Midbrain (tissue), 1 donor: ENCODE measurements around the gene HDGFL3.
"Not testable (repeated sequence)": the region's sequence is repeated elsewhere in the genome, so short reads cannot be mapped to it uniquely, and the experiment has no call there.

Experiments used
- DNase-seq: peaks from one replicate; lab custom pipeline; 2025; lab: John Stamatoyannopoulos, UW

The HDGFL3 gene

GRCh38 chr15:83194528-83194927, 13.1 kb downstream of the HDGFL3 start:
- no peak for DNase-seq

- no peak for DNase-seq
Observed at GRCh38 chr15:83193721-83194120, 13.9 kb downstream of the HDGFL3 start.

- DNase-seq = no peak
Observed at GRCh38 chr15:83192742-83193141, 14.9 kb downstream of the HDGFL3 start.

GRCh38 chr15:83190450-83190849, 17.2 kb downstream of the HDGFL3 start:
- no peak for DNase-seq

- no peak for DNase-seq
Observed at GRCh38 chr15:83185561-83185960, 22.1 kb downstream of the HDGFL3 start.

- DNase-seq = no peak
Observed at GRCh38 chr15:83178869-83179325, 28.7 kb downstream of the HDGFL3 start.

- no peak for DNase-seq
Observed at GRCh38 chr15:83178390-83178789, 29.2 kb downstream of the HDGFL3 start.

- no peak for DNase-seq
Observed at GRCh38 chr15:83174891-83175290, 32.7 kb downstream of the HDGFL3 start.

- no peak for DNase-seq
Observed at GRCh38 chr15:83170474-83171165, 37.0 kb downstream of the HDGFL3 start.

GRCh38 chr15:83169576-83169975, 38.0 kb downstream of the HDGFL3 start:
- not testable (repeated sequence) for DNase-seq

GRCh38 chr15:83166830-83167229, 40.8 kb downstream of the HDGFL3 start:
- no peak for DNase-seq

- no peak for DNase-seq
Observed at GRCh38 chr15:83166218-83166617, 41.4 kb downstream of the HDGFL3 start.

GRCh38 chr15:83164771-83165404, 42.7 kb downstream of the HDGFL3 start:
- DNase-seq = no peak

GRCh38 chr15:83164111-83164770, 43.4 kb downstream of the HDGFL3 start:
- DNase-seq = no peak

GRCh38 chr15:83163032-83163431, 44.6 kb downstream of the HDGFL3 start:
- no peak for DNase-seq

GRCh38 chr15:83160741-83161140, 46.9 kb downstream of the HDGFL3 start:
- DNase-seq = no peak

GRCh38 chr15:83158393-83158792, 49.2 kb downstream of the HDGFL3 start:
- no peak for DNase-seq

GRCh38 chr15:83155942-83156341, 51.7 kb downstream of the HDGFL3 start:
- no peak for DNase-seq

- no peak for DNase-seq
Observed at GRCh38 chr15:83153288-83153687, 54.3 kb downstream of the HDGFL3 start.

GRCh38 chr15:83144771-83145170, 62.9 kb downstream of the HDGFL3 start:
- no peak for DNase-seq

- DNase-seq = not testable (repeated sequence)
Observed at GRCh38 chr15:83142151-83142550, 65.5 kb downstream of the HDGFL3 start.

GRCh38 chr15:83132861-83133523, 74.6 kb downstream of the HDGFL3 start:
- DNase-seq = no peak

- DNase-seq = no peak
Observed at GRCh38 chr15:83129791-83130190, 77.8 kb downstream of the HDGFL3 start.
